Measurements from ENCODE around the gene SPDEF.

- TF ChIP-seq POLR2AphosphoS5 (IDR thresholded peaks at IDR 0.05; ENCODE audit: borderline replicate concordance, low read depth, low read length), result no peak
- no peak for TF ChIP-seq EZH2 (IDR thresholded peaks at IDR 0.05)
- no peak for TF ChIP-seq FOXP2 (optimal IDR thresholded peaks at IDR 0.05; ENCODE audit: control extremely low read depth, extremely low read length, insufficient read depth)
Measured at GRCh38 chr6:34583861-34584604, 27.9 kb upstream of the SPDEF start.
